ENCODE data around the gene PRAC2.

GRCh38 chr17:48725004-48725287 lies 2.0 kb downstream of the PRAC2 start:
- TF ChIP-seq CTCF (IDR thresholded peaks at IDR 0.05) (no peak), POLR2AphosphoS5 (IDR thresholded peaks at IDR 0.05) (no peak), POLR2A (IDR thresholded peaks at IDR 0.05) (no peak)

Data from transverse colon (tissue), 4 donors.